Mucosa of descending colon (tissue), 3 donors: Measurements from ENCODE around the gene GJB4. TPM values are rescaled to one million over a fixed set of nuclear protein-coding genes. Genes with fewer than 3 reads are reported as not detected.
A peak's percentile ranks its signal among the peaks of the same experiment; 100 is the strongest.

Experiments
- ATAC-seq: fragments of 200-7000 bp; cut with Tn5 transposase; one replicate; pipeline ENCODE4 v1.9.1; 2020; ENCODE audit warnings: mild to moderate bottlenecking, moderate library complexity
- DNase-seq, 3 donors: peaks; one replicate each; pipeline ENCODE4 v3.0.0-alpha.2; 2020
- H3K36me3 ChIP-seq: fragments of 200-600 bp; one replicate; pipeline ENCODE4 v1.8.0; 2021; ENCODE audit warnings: low read depth, mild to moderate bottlenecking
- H3K4me1 ChIP-seq: fragments of 200-600 bp; one replicate; pipeline ENCODE4 v1.8.0; 2021; ENCODE audit warnings: low read depth, mild to moderate bottlenecking
- H3K4me3 ChIP-seq: fragments of 200-600 bp; one replicate; pipeline ENCODE4 v1.8.0; 2021; ENCODE audit warnings: mild to moderate bottlenecking
- H3K9me3 ChIP-seq: fragments of 200-600 bp; one replicate; pipeline ENCODE4 v1.8.0; 2021; ENCODE audit warnings: mild to moderate bottlenecking
- CTCF ChIP-seq: fragments of 200-600 bp; IDR thresholded peaks from one replicate; pipeline ENCODE4 v1.8.0; 2022; ENCODE audit warnings: antibody characterized with exemption, mild to moderate bottlenecking
- intact Hi-C, 2 donors: fragments of 100-400 bp; cut with DNase I in 1 of 2; cut with micrococcal nuclease in 1 of 2; formaldehyde crosslinking; loops; one replicate each; pipeline versions ENCODE4 v1.11.0 to v1.11.1; 2022; cut with DNase I, micrococcal nuclease
- total RNA-seq, 3 donors: library from RNA; stranded (reverse); fragmentation: NEBNext Ultra II Directional in 2 of 3; extraction: Animal tissue kit (Norgen Biotek cat#: 25700) in 2 of 3; gene quantifications; one replicate each; pipeline versions ENCODE4 v1.2.1 to v1.2.4, GENCODE V29; 2021 to 2023
- donor health status: DM: no; HTN: no; CAD: no; lungs with moderate emphysema.
- donor health status: DM: no; HTN: no; CAD: no.
- donor health status: DM: no; HTN: yes; CAD: no.

The GJB4 gene
- total RNA-seq, 3 donors from 2014 or later: not detected

- Histone ChIP-seq H3K9me3 (no peaks in the 10 kb centered on the region), H3K4me1 (peaks cover 25% of the 10 kb centered on the region), H3K4me3 (no peak overlapping the region), H3K36me3 (no peaks in the 10 kb centered on the region)
- no peak for DNase-seq
- intact Hi-C loops: no loop called here
- TF ChIP-seq CTCF: no peak
- no peak for ATAC-seq
Measured at GRCh38 chr1:34785231-34785874, 25.8 kb downstream of the GJB4 start.

GRCh38 chr1:34785875-34786470 is 26.4 kb downstream of the GJB4 start:
- Histone ChIP-seq H3K9me3 (no peaks in the 10 kb centered on the region), H3K4me3 (no peak overlapping the region), H3K4me1 (peaks cover 25% of the 10 kb centered on the region), H3K36me3 (no peaks in the 10 kb centered on the region)
- no peak for DNase-seq
- no peak for ATAC-seq
- no peak for TF ChIP-seq CTCF
- intact Hi-C loops: no loop called here

DNA sequence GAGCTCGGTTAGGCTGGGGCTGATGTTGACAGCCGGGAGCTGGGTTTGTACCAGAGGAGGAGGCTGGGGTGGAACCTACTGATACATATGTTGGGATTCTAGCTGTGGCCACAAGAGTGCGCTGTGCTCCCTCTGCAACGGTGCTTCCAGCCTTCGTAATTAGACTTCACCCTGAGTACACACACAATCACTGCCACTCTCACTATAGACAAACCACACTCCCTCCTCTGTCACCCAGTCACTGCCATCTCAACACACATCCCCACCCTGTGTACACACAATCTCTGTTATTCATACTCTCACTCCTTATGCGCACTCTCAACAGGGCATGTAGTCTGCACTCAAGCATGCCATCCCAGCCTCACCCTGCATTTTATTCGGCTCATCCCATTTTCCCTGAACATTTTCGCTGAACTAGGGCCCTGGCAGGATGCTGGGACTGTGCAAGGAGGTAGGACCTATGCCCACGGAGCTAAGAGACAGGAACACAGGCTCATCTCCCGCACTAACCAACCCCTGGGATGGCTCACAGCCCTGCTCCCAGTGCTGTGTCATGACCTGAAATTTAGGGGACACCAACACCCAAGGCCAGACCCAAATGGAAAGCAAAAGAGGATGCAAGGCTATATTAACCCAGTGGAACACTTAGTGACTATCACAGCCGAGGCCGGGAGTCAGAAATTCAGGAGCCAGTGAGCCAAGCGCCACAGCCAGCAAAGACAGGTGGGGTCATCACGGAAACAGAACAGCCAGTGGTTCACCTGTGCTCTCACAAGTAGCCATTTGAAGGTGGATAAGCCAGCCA is 27.2 kb downstream of the GJB4 start:
- Histone ChIP-seq H3K36me3 (no peaks in the 10 kb centered on the region), H3K9me3 (no peaks in the 10 kb centered on the region), H3K4me1 (peaks cover 17% of the 10 kb centered on the region), H3K4me3 (no peak overlapping the region)
- intact Hi-C loops: no loop called here
- peak; percentile 41 for TF ChIP-seq CTCF
- DNase-seq (peak in 2 of 3 donors; percentile 82 to 86), ATAC-seq (peak; percentile 85)

DNA sequence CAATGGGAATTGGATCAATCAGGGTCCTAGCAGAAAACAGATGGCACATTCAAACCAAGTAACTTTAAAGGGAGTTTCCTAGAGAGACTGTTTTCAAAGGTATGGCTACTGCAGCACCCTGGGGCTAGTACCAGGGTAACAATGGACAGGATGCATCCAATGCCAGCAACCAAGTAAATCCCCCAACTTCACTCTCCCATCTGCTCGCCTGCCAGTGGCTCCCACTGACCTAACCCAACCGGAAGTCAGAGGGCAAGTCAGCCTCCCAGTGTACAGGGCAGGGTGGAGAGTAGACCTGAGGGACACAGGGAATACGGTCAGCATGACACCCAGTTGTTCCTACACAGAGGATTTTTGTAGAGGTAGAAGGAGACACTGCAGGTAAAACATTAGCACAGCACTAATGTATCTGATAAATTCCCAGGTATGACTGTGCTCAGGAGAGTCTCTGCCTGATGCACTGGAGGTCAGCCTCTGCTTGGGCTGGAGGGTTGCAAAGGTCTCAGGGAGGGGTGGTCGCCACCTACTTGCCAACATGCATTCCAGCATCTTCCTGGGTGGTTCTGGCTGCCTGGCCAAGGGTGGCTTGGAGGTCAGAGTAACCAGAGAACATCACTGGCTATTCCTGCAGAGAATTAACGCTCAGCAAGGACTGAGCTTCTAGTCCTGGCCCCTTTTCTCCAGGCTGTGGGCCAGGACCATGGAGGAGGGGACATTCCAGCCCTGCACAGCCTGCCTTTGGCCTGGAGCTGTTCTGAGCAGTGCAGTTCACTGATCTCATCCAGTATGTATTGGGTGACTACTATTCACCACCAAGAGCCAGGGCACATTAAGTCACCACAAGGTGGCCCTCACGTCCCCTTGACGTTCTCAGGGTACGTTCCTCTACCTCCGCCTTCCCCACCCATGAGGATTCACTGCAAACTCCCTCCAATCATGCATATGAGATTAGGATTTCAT is 28.2 kb downstream of the GJB4 start:
- Histone ChIP-seq H3K36me3 (no peaks in the 10 kb centered on the region), H3K9me3 (no peaks in the 10 kb centered on the region), H3K4me1 (peaks cover 10% of the 10 kb centered on the region), H3K4me3 (no peak overlapping the region)
- ATAC-seq: no peak
- intact Hi-C loops: no loop called here
- no peak for DNase-seq
- no peak for TF ChIP-seq CTCF

GRCh38 chr1:34790985-34791384 is 31.4 kb downstream of the GJB4 start:
- H3K36me3 ChIP-seq: no peaks in the 10 kb centered on the region
- no peak for ATAC-seq
- intact Hi-C loops: no loop called here

More at GRCh38 chr1:34790985-34791384, 31.4 kb downstream of the GJB4 start:
- no peaks in the 10 kb centered on the region for H3K9me3 ChIP-seq
- DNase-seq: no peak
- TF ChIP-seq CTCF: no peak
- peaks cover 10% of the 10 kb centered on the region for H3K4me1 ChIP-seq
- no peak overlapping the region for H3K4me3 ChIP-seq
